ENCODE data around the gene MAPK1. TPM values are rescaled to one million over a fixed set of nuclear protein-coding genes. Genes with fewer than 3 reads are reported as not detected.
"Not testable (repeated sequence)": the region's sequence is repeated elsewhere in the genome, so short reads cannot be mapped to it uniquely, and the experiment has no call there.

Gene MAPK1
- total RNA-seq, 4 donors from 2014 or later: 29.0 to 46.8 (median 35.1) TPM

DNA sequence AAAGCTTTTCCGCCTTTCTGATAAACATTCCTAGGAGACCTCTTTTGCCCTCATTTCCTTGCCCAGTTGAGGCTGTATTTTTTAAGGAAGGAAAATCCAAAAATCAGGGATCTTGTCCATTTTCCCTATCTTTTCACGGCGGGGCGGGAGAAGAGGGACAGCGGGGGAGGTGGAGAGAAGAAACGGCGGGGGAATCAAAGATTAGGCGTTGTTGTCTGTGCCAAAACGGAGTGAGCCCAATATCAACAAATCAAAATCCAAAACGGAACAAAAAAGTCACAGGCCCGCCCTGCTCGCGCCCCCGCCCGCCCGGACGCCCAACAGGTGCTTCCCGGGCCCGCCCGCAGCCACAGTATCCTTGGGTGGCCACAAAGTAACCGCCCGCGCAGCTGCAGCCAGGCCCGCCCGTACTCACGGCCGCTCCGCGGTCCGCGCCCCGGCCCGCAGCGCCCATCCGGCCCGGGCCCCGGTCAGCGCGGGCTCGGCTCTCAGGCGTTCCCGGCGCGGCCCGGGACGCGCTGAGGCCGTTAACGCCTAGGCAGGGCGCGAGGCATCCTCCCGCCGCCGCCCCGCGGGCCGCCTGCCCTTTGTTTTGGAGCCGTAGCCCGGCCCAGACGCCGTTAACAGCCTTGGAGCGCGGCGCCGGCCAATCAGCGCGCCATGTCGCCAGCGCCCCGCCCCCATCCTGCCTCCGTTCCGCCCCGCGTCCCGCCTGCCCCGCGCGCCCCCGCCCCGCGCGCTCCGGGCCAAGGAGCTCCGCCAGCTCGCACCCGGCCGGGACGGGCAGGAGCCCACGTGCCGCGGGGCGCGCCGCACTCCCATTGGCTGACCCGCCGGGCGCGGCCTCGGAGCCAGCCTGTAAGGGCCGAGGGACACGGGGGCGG is 132.0 kb downstream of the MAPK1 start, which contains the start of gene YPEL1:
YPEL1 (minus strand) TSS at position 595 of the 884 bp plus-strand sequence. CDS start 25,050 bp downstream, outside the sequence.
- TF ChIP-seq, protein P1, sequence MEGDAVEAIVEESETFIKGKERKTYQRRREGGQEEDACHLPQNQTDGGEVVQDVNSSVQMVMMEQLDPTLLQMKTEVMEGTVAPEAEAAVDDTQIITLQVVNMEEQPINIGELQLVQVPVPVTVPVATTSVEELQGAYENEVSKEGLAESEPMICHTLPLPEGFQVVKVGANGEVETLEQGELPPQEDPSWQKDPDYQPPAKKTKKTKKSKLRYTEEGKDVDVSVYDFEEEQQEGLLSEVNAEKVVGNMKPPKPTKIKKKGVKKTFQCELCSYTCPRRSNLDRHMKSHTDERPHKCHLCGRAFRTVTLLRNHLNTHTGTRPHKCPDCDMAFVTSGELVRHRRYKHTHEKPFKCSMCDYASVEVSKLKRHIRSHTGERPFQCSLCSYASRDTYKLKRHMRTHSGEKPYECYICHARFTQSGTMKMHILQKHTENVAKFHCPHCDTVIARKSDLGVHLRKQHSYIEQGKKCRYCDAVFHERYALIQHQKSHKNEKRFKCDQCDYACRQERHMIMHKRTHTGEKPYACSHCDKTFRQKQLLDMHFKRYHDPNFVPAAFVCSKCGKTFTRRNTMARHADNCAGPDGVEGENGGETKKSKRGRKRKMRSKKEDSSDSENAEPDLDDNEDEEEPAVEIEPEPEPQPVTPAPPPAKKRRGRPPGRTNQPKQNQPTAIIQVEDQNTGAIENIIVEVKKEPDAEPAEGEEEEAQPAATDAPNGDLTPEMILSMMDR (IDR thresholded peaks at IDR 0.05): no peak
- DNase-seq (ENCODE audit: low spot score) (peak; percentile 86), ATAC-seq (ENCODE audit: low FRiP score) (peak; percentile 98)

DNA sequence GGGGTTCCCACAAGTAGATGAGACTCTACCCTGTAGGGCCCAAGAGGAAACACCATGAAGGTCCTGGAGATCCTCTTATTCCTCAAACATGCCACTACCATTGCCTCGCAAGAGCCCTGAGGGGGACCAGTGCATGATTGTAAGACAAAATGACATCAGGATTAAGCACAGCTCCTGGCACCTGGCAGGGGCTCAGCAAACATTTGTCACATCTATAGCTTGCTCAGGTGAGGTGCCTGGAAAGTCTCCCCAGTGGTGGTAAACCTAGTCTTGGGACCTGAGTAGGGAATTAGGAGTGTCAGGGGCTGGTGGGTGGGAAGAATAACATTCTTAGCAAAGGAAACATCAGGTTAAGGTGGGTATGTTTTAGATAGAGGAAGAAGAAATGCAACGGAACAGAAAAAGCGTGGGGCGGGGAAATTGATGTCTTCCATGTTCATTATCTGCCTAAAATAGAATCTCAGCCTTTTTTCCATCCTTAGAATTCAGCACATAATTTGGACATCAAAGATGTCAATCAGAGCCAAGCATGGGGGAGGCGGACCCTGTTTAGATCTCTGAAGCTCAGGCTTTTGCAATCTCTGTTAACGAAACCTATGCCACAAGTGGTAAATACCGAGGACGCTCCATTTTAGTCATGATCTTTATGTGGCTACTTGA is 132.8 kb downstream of the MAPK1 start:
- DNase-seq (ENCODE audit: low spot score) (no peak), ATAC-seq (ENCODE audit: low FRiP score) (no peak)
- TF ChIP-seq, protein P1 (IDR thresholded peaks at IDR 0.05): no peak

DNA sequence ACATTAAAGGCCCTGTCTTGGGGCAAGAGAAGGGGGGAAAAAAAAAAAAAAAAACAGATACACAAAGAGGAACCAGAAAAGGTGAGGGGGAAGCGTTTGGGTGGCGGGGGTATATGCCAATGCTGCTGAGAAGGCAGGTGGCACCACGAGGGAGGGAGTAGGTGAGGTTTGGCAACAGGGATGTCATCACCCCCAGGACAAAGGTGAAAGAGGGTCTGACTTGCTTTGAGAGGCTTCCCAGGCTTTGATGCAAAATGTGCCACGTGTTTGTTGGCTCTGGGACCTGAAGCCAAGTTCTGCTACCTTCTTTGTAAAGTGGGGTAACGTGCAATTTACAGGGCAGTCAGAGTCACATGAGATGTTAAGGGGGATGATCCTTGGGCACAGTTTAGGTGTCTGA is 135.9 kb downstream of the MAPK1 start:
- no peak for ATAC-seq (ENCODE audit: low FRiP score)
- DNase-seq (ENCODE audit: low spot score): no peak
- TF ChIP-seq, protein P1 (IDR thresholded peaks at IDR 0.05): no peak

DNA sequence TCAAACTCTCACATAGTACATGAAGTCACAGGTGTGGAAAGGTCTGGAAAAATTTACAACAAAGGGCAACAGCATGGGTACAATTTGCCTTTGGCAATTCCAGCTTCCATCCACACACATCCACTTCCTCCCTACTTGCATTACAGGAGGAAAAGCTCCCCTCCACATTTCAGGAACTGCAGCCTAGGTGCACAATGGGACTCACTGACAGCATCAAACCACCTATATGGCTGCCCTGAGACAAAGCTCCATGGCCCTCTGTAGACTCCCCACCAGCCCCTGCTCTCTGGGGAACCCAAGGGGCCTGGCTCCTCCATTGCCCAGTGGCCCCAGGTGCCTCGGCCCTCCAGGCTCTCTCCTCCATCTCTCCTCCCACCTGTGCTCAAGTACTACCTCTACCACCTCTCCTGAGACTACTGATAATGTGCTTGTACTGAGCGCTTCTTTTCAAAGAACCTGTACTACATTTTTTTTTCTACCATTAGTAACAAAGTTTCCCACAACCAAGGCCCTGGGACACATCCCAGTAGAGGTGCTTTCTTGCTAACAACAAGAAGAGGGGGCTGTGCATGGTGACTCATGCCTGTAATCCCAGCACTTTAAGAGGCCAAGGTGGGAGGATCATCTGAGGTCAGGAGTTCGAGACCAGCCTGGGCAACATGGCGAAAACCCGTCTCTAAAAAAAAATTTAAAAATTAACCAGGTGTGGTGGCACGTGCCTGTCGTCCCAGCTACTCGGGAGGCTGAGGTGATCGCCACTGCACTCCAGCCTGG is 136.7 kb downstream of the MAPK1 start:
- no peak for ATAC-seq (ENCODE audit: low FRiP score)
- DNase-seq (ENCODE audit: low spot score): no peak
- TF ChIP-seq, protein P1 (IDR thresholded peaks at IDR 0.05): no peak

DNA sequence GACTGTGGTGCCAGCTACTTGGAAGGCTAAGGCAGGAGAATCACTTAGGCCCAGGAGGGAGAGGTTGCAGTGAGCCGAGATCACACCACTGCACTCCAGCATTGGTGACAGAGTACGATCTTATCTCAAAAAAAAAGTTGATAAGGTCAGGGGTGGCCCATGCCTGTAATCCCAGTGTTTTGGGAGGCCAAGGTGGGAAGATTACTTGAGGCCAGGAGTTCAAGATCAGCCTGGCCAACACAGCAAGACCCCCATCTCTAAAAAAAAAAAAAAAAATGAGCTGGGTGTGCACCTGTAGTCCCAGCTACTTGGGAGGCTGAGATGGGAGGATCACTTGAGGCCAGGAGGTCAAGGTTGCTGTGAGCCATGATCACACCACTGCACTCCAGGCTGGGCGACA is 138.3 kb downstream of the MAPK1 start:
- DNase-seq (ENCODE audit: low spot score); ATAC-seq (ENCODE audit: low FRiP score): not testable (repeated sequence)

DNA sequence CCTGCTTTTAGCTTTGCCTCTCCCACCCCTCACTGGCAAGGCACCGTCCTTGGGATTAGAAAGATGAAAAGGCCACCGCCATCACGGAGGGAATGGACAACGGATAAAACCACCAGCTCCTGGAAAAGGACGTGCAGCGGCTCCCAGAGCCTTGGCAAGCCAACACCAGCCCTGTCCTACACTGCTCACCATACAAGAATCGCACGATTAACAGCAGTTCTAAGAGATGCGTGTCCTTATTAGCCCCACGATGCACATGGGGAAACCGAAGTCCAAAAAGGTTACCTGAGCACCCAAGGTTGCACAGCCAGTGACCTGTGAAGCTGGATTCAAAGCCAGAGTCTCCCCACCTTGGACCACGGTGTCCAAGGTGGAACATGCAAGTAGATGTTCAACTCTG is 139.2 kb downstream of the MAPK1 start:
- TF ChIP-seq, protein P1 (IDR thresholded peaks at IDR 0.05): no peak
- no peak for DNase-seq (ENCODE audit: low spot score)
- ATAC-seq (ENCODE audit: low FRiP score): no peak

DNA sequence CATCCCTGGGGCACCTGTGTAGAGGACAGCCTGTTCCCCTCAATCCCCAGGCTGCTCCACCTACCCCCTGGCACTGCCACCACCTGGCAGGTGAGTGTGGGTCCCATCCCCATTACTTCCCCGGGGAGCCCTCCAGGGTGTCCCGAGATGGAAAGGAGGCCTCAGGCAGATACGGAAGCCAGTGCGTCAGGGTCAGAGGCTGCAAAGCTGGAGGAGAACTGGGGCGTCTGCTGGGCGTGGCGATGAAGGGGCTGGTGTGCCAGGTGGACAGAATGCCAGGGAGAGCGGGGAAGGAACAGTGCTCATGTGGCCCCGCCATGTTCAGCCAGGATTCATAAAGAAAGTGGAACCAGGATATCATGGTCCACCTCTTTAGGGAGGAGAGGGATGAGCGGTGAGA is 139.7 kb downstream of the MAPK1 start:
- DNase-seq (ENCODE audit: low spot score): no peak
- peak; percentile 16 for ATAC-seq (ENCODE audit: low FRiP score)
- TF ChIP-seq, protein P1 (IDR thresholded peaks at IDR 0.05): no peak

Measured in omental fat pad (tissue), 4 donors.